Left renal pelvis (tissue), 4 donors: ENCODE data around the gene REEP5. TPM values are rescaled to one million over a fixed set of nuclear protein-coding genes. Genes with fewer than 3 reads are reported as not detected.
"Not testable (repeated sequence)": the region's sequence is repeated elsewhere in the genome, so short reads cannot be mapped to it uniquely, and the experiment has no call there.

Experiments used
- DNase-seq, 4 donors: peaks; one replicate each; pipeline ENCODE4 v3.0.0-alpha.2; 2013; ENCODE audit warnings: low read depth in 4 of 4, low spot score in 3 of 4
- polyA plus RNA-seq, 4 donors: library from polyadenylated mRNA; unstranded; fragments of 120-200 nt; gene quantifications; one replicate each; pipeline ENCODE4 v1.2.1, GENCODE V29; 2013; ENCODE audit not compliant: insufficient read length in 4 of 4

REEP5 gene
- polyA plus RNA-seq, result 100 to 1,000 TPM in 3 of 4 donors, 10 to 100 TPM in 1; 61.1 to 128 (median 112) TPM

DNA sequence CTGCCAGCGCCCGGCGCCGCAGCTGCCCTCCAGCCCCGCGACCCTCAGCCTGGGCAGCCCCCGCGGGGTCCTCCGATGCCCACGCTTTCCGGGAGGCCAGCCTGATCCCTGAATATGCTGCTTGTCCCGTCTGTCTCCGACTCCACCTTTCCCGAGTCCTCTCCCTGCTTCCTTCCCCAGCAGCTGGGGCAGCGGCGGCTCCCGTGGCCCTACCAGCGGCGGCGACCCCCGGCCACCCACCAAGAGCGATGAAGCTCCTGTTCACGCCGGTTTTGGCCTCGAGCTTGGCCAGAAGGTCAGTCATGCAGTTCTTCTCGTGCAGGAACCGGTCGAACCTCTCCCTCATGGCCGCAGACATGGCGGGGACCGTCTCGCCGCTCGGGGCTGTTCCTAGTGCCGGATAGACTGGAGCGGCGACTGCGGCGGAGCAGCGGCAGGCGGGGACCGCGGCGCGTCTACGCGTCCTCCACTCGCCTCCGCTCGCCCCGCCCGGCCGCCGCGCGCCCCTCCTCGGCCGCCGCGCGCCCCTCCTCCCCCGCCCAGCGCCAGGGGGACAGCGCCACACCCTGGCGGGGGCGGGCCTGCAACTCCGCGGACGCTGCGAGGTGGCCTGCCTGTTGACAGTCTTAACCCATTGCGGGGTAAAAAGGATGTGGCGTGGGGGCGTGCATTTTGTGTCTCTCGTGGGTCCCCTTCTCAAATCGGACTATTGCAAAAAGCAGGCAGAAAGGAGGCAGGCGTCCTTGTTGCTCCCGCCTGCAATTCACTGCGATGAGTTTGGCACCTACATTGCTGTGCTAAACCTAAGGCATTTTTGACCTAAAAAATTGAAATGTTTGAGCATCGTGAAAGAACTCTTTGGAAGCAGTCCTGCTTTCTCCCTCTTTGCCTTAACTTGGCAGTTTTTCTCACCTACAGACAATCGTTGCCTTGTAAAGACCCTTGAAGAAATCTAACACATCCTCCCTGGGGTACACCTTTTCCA lies at the start of gene REEP5:
Gene REEP5, minus strand, starts transcription at position 395 of the 985 bp plus-strand sequence. Its CDS starts 37 bp downstream, at position 358.
- DNase-seq, result peak; percentile 54 to 73 (median 72)

DNA sequence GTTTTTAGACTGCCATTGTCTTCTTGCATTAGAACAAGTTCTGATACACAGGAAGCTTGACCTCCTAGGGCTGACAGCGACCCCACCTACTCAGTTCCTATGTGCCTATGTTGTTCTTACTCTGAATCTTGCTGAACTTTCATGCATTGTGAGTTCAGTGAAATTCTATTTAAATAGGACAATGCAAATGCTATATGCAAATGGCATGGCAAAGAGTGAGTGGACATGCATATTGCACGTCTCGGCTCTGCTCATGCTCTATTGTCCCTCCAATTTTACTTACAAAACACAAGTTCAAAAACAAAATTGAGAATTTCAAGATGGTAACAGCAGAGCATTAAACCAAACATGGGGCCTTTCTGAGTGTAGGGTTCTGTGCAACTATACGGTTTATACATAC lies 49.2 kb upstream of the REEP5 start:
- no peak for DNase-seq

DNA sequence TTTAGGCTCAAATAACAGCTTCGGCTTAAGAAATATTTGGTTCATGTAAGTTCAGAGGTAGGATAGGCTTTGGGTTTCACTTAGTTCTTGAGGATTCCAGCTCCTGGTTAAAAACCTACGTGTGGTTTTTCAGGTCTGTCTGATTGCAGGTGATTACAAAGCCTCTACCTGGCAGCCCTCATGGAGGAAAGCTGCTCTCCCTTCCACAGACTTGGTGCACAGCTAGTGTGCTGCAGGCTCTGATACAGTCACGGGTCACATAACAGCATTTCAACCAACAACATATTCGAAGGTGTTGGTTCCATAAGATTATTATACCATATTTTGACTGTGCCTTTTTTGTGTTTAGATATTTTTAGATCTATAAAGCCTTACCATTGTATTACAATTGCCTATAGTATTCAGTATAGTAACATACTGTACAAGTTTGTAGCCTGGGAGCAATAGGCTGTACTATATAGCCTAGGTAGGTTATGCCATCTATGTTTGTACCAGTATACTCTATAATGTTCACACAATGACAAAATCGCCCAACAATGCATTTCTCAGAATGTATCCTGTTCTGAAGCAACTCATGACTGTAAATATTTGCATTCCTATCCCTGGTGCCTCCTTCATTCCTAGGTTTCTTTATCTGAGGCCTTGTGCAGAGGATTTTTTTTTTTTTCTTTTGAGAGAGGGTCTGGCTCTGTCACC lies 46.5 kb upstream of the REEP5 start:
- no peak for DNase-seq

DNA sequence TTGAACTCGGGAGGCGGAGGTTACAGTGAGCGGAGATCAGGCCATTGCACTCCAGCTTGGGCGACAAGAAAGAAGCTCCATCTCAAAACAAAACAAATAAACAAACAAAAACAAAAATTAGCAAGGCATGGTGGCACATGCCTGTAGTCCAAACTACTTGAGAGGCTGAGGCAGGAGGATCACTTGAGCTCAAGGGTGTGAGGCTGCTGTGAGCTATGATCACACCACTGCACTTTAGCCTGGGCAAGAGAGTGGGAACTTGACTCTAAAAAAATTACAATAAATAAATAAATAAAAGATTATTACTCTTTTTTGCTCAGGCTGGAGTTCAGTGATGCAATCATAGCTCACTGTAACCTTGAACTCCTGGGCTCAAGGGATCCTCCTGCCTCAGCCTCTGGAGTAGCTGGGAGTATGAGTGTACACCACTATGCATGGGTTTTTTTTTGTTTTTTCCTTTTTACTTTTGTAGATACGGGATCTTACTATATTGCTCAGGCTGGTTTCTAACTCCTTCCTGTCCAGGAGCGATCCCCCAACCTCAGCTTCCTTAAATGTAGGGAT lies 45.6 kb upstream of the REEP5 start:
- no peak for DNase-seq

DNA sequence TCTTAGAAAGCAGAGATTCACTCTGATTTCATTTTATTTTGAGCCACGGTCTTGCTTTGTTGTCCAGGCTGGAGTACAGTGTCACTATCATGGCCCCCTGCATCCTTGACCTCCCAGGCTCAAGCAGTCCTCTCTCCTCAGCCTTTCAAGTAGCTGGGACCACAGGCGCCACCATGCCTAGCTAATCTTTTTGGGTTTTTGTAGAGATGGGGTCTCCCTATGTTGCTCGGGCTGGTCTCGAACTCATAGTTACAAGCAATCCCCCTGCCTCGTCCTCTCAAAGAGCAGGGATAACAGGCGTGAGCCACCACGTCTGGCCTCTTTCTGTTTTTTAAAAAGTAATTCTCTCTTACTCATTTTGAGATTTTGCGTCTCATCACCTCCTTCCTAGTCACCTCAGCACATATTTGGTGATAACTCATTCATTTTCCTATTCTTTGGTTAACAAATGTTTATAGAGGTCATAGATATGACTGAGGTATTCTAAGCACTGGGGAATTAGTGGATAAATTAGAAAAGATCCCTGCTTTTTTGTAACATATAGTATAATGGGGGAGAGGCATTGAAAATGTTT lies 43.8 kb upstream of the REEP5 start:
- DNase-seq, result no peak

DNA sequence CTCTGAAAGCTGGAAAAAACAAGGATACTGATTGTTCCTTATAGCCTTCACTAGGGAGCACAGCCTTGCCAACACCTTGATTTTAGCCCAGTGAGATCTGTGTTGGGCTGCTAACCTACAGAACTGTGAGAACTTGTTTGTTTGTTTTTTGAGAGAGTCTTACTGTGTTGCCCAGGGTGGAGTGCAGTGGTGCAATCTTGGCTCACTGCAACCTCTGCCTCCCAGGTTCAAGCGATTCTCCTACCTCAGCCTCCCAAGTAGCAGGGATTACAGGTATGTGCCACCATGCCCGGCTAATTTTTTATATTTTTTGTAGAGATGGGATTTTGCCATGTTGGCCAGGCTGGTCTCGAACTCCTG lies 41.3 kb upstream of the REEP5 start:
- not testable (repeated sequence) for DNase-seq

DNA sequence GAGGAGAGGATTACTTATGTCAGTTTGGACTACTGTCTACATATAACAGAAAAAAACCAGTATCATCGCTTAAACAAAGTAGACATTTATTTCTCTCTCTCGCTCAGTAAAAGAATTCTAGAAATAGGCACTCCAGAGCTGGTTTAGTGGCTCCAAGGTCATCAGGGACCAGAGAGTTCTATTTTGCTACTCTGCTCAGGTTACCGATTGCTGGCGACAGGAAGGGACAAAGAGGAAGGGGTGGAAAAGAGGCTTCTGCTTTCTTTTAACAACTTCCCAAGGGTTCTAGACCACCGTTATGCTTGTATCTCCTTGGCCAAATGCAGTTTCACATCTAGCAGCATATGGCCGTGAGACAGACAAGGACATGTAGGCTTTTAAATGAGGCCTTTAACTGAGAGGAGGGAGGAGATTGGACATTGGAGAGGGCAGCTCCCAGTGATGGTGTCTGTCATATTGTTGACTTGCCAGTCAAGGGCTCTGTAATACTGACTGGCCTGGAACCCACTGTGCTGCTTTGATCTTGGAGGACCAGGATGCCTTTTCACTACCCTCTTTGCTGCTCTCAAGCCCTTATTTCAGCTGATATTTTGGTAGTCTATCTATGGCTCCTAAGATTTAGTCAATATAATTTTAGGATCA lies 39.0 kb upstream of the REEP5 start:
- no peak for DNase-seq

DNA sequence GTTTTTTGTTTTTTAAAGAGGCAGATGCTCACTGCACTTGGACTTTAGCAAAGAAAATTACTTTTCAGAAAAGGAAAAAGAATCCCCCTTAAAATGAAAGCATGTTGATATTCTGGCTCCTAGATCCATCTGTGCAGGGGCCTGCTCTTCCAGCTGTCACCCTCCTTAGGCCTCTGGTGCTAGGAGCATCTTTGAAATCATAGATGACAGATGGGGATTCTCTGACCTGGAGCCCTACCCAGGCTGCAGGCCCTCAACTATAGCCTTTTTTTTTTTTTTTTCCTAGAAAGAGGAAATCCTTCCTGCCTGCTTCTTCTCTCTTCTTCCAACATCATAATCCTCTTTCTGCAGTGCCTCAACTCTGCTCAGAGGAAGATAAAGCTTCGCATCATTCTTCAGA lies 38.3 kb upstream of the REEP5 start:
- DNase-seq, result no peak

DNA sequence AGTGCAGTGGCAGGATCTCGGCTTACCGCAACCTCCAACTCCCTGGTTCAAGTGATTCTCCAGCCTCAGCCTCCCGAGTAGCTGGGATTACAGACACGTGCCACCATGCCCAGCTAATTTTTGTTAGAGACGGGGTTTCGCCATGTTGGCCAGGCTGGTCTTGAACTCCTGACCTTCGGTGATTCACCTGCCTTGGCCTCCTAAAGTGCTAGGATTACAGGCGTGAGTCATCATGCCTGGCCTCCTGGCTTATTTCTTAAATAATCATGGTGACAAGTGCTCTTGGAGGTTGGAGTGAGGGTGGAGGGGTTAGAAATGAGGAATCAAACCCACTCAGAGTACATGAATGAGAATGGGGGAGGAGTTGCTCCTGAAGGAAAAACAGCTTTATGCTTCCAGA lies 37.8 kb upstream of the REEP5 start:
- not testable (repeated sequence) for DNase-seq

DNA sequence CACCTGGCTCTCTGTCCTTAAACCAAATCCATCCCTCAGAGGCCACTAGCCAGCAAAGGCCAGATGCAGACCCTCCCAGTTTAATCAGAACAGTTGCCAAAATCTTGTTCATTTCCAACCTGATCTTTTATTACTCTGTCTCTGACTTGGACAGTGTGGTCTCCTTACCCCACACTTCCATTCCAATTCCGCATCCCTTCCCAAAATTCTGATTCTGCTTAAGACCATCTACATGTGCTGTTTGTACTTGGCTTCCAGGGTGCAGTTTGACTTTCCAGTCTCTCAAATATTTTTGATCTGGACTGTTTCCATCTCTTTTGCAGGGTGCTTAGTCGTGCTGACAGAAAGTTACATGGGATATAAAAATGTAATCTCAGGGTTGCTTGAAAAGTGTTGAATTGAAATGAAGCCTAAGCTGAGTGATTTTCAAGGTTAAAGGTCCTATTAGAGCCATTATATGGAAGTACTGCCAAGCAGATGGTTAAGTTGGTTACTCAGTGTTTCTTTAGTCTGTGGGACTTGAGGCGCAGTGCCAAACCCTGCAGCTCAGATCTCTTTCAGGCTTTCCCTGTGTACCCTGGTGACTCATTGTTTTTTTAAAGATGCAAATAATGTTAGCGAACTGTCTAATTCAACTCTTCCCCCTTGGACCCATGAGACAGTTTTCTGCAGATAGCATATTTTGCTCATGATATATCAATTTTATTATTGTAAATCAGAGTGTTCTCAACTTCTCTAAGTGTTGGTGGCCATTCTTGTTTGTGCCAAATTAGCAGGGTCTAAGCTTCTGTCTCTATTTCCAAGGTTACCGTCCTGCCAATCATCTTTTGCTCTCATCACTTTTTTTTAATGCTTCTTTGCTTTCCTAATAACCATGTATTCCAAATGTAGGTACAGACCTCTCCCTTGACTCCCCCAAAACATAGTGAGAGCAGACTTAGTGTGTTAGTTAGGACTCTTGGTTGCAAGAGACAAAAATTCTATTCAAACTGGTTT lies 36.4 kb upstream of the REEP5 start:
- no peak for DNase-seq

DNA sequence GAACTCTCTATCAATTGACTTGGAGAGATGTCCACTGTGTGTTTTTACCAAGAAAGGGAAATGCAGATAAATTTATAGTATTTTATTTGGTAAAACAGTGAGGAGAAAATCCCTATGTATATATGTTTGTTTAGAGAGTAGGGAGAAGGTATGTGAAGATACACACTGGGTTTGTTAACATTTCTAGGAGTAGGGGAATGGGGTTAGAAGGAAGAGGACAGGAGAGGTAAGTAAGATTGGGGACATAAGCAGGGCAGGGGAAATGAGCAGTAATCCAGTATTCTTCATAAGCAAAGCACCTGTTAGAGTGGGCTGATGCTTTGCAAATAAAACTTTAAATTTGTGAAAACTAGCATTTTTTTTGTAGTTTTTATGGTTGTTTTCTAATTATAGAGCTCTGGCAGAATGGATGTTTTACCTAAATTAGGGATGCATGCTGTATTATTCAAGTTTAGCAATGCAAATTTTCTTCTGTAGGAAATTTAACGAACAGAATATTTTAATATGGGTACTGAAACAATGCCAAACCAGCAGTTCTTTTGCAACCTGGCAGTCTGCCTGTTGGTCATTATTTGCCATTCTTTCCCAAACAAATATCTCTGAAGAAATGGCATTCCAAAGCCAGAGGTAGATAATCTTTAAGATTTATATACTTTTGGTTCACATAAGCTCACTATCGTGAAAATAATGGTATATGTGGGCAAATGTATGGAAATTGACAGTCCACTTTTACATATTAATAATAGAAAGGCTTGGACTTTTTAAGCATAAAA lies 35.2 kb upstream of the REEP5 start:
- no peak for DNase-seq

DNA sequence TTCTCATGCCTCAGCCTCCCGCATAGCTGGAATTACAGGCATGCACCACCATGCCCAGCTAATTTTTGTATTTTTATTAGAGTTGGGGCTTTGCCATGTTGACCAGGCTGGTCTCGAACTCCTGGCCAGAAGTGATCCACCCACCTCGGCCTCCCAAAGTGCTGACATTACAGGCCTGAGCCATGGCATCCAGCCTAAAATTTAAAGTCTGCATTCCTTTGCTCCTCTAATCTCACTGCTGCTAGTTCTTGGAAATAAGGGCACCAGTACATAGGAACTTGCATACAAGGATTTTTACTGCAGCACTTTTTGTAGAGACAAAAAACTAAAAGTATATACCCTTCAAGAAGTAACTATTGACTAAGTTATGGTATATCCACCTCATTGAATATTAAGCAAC lies 34.6 kb upstream of the REEP5 start:
- no peak for DNase-seq

DNA sequence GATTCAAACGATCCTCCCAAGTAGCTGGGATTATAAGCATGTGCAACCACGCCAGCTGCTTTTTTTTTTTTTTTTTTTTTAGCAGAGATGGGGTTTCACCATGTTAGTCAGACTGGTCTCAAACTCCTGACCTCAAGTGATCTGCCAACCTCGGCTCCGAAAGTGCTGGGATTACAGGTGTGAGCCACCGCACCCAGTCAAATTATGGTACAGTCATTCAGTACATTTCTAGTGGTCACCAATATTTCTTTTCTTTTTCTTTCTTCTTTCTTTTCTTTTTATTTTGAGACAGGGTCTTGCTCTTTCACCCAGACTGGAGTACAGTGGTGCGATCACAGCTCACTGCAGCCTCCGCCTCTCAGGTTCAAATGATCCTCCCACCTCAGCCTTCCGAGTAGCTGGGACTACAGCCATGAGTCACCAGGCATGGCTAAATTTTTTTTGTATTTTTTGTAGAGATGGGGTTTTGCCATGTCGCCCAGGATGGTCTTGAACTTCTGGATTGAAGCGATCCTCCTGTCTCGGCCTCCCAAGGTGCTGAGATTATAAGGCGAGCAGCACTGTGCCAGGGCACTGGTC lies 29.2 kb upstream of the REEP5 start:
- DNase-seq, result no peak

DNA sequence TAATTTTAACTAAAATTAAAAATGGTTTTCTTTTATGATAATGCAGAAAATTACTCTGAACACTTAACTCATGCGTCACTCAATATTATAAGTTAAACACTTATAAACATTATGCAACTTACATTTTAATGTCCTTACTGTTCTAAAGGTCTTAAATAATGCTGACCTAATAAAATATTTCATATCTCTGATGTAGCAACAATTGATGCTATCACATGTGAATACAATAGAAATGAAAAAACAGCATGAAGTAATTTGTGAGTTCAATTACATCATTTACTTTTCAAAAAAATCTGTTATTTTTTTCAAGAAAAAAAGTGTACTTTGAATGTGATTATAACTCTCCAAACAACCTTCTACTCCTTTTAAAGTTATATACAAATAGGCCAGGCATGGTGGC lies 26.4 kb upstream of the REEP5 start:
- no peak for DNase-seq

DNA sequence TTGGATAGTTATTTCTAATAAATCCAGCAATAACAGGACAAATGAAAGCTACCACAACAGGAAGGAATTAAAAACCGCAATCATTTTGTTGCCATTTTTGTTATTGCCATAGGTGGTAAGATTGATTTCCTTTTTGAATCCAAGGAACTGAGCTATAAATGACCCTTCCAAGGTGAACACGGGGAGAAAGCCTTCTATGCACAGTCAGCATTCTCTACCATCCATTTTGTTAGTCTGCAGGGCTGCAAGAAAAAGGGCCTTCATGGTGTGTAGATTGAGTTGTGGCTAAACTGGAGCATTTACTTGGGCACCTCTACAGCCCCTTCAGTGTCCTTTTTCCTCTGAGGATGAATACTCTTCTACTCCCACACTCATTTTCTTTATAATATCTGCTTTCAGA lies 18.6 kb upstream of the REEP5 start:
- no peak for DNase-seq

DNA sequence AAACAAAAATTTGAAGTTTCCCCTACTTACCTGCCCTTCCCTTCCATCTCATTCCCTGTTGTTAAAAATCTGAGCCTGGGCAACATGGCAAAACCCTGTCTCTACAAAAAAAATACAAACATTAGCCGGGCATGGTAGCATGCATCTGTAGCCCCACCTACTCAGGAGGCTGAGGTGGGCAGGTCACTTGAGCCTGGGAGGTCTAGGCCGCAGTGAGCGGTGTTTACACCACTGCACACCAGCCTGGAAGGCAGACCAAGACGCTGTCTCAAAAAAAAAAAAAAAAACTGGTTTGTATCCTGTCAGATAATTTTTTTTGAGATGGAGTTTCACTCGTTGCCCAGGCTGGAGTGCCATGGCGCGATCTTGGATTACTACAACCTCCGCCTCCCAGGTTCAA lies 16.3 kb upstream of the REEP5 start:
- no peak for DNase-seq

DNA sequence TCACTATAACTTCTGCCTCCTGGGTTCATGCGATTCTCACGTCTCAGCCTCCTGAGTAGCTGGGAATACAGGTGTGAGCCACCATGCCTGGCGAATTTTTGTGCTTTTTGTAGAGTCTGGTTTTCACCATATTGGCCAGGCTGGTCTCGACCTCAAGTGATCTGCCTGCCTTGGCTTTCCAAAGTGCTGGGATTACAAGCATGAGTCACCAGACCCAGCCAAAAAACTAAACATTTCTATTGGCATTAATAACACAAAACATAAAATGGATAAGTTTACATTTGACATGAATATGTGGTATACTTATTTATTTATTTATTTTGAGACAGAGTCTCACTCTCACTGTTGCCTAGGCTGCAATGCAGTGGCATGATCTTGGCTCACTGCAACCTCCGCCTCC lies 13.6 kb upstream of the REEP5 start:
- DNase-seq, result no peak

DNA sequence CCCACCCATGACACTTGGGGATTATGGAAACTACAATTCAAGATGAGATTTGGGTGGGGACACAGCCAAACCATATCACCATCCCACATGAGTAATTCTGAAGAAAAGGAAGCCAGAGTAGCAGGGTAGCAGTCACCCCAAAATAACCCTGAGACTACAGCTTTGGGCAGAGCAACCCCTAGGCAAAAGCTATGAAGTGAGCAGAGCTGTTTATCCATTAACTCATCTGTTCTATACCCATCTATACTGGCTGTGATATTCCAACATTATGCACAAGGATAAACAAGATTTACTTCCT lies 12.3 kb upstream of the REEP5 start:
- no peak for DNase-seq
